ENCODE measurements around the gene ARV1. TPM values are rescaled to one million over a fixed set of nuclear protein-coding genes. Genes with fewer than 3 reads are reported as not detected.
"Not testable (repeated sequence)": the region's sequence is repeated elsewhere in the genome, so short reads cannot be mapped to it uniquely, and the experiment has no call there.

The ARV1 gene
- polyA plus RNA-seq, 3 donors: 28.5 to 33.1 (median 30.5) TPM

- DNase-seq (ENCODE audit: low read depth in 3 of 3, low spot score in 2 of 3): no peak
Observed at GRCh38 chr1:230976360-230976759, 2.5 kb upstream of the ARV1 start.

GRCh38 chr1:230976825-230977747, 1.8 kb upstream of the ARV1 start:
- no peak for DNase-seq (ENCODE audit: low read depth in 3 of 3, low spot score in 2 of 3)

- DNase-seq (ENCODE audit: low read depth in 3 of 3, low spot score in 2 of 3): peak in 2 of 3 donors; percentile 5 to 6
Observed at GRCh38 chr1:230977761-230978490, 968 bp upstream of the ARV1 start.

GRCh38 chr1:230979389-230979716, 459 bp downstream of the ARV1 start:
- no peak for DNase-seq (ENCODE audit: low read depth in 3 of 3, low spot score in 2 of 3)

GRCh38 chr1:230979952-230980351, 1.1 kb downstream of the ARV1 start:
- no peak for DNase-seq (ENCODE audit: low read depth in 3 of 3, low spot score in 2 of 3)

GRCh38 chr1:230982696-230983095, 3.8 kb downstream of the ARV1 start:
- no peak for DNase-seq (ENCODE audit: low read depth in 3 of 3, low spot score in 2 of 3)

GRCh38 chr1:230983811-230984210, 4.9 kb downstream of the ARV1 start:
- DNase-seq (ENCODE audit: low read depth in 3 of 3, low spot score in 2 of 3): no peak

GRCh38 chr1:230984622-230985515, 6.0 kb downstream of the ARV1 start:
- not testable (repeated sequence) for DNase-seq (ENCODE audit: low read depth in 3 of 3, low spot score in 2 of 3)

GRCh38 chr1:230985711-230986110, 6.8 kb downstream of the ARV1 start:
- no peak for DNase-seq (ENCODE audit: low read depth in 3 of 3, low spot score in 2 of 3)

GRCh38 chr1:230986976-230987375, 8.1 kb downstream of the ARV1 start:
- no peak for DNase-seq (ENCODE audit: low read depth in 3 of 3, low spot score in 2 of 3)

- DNase-seq (ENCODE audit: low read depth in 3 of 3, low spot score in 2 of 3): no peak
Observed at GRCh38 chr1:230987448-230987847, 8.6 kb downstream of the ARV1 start.

- no peak for DNase-seq (ENCODE audit: low read depth in 3 of 3, low spot score in 2 of 3)
Observed at GRCh38 chr1:230992100-230992774, 13.3 kb downstream of the ARV1 start.

- DNase-seq (ENCODE audit: low read depth in 3 of 3, low spot score in 2 of 3): no peak
Observed at GRCh38 chr1:230994860-230995259, 16.0 kb downstream of the ARV1 start.

GRCh38 chr1:231000201-231000600, 21.3 kb downstream of the ARV1 start:
- no peak for DNase-seq (ENCODE audit: low read depth in 3 of 3, low spot score in 2 of 3)

- DNase-seq (ENCODE audit: low read depth in 3 of 3, low spot score in 2 of 3): no peak
Observed at GRCh38 chr1:231000639-231001038, 21.7 kb downstream of the ARV1 start.

GRCh38 chr1:231001892-231002291, 23.0 kb downstream of the ARV1 start:
- DNase-seq (ENCODE audit: low read depth in 3 of 3, low spot score in 2 of 3): no peak

- not testable (repeated sequence) for DNase-seq (ENCODE audit: low read depth in 3 of 3, low spot score in 2 of 3)
Observed at GRCh38 chr1:231007535-231007934, 28.6 kb downstream of the ARV1 start.

GRCh38 chr1:231011360-231011759, 32.5 kb downstream of the ARV1 start:
- no peak for DNase-seq (ENCODE audit: low read depth in 3 of 3, low spot score in 2 of 3)

GRCh38 chr1:231011963-231012362, 33.1 kb downstream of the ARV1 start:
- DNase-seq (ENCODE audit: low read depth in 3 of 3, low spot score in 2 of 3): no peak

GRCh38 chr1:231013391-231014015, 34.6 kb downstream of the ARV1 start:
- no peak for DNase-seq (ENCODE audit: low read depth in 3 of 3, low spot score in 2 of 3)
